AG10803 (cell line): Measurements from ENCODE around the gene MAML3.

ENCODE experiments used
- DNase-seq: peaks from one replicate; pipeline ENCODE4 v3.0.0; 2010; ENCODE audit warnings: low read depth
- H3K4me3 ChIP-seq: 2 replicates; pipeline ENCODE4 v1.5.1; 2011; ENCODE audit warnings: mild to moderate bottlenecking, low read length, control low read depth
- CTCF ChIP-seq: conservative IDR thresholded peaks from 2 replicates; pipeline ENCODE4 v1.5.1; 2011; ENCODE audit warnings: mild to moderate bottlenecking, low read length, control low read depth, inconsistent platforms

Gene MAML3

GRCh38 chr4:140103676-140104075, 50.3 kb downstream of the MAML3 start:
- peak; percentile 77 for DNase-seq
- TF ChIP-seq CTCF, result no peak
- H3K4me3 ChIP-seq, result no peak overlapping the region

DNA sequence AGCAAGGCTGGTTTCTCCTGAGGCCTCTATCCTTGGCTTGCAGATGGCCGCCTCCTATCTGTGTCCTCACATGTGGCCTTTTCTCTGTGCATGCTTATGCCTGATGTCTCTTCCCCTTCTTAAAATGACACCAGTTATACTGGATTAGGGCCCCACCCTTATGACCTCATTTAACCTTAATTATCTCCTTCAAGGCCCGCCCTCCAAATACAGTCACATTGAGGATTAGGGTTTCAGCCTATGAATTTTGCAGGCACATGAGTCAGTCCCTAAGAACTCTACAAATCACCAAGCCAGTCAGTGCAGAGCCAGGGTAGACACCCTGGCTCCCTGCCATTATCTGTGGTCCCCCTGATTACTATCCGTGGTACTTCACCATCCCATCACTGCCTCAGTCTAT, 51.6 kb downstream of the MAML3 start:
- no peak overlapping the region for H3K4me3 ChIP-seq
- no peak for DNase-seq
- no peak for TF ChIP-seq CTCF

DNA sequence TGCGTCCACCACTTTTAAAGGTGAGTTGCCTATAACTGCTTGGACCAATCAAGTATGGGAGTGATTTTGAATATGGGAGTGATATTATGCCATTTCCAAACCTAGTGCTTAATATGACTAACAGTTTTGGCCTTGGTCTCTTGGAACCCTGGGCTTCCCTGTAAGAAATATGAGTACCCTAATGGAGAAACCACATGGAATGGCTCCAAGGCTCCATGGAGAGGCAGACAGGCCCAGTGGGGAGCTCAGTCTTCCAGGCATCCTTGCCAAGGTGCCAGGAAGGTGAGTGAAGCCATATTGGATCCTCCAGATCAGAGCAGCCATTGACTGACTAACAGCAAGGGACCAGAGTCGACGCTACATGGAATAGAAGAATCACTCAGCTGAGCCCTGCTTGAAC, 53.2 kb downstream of the MAML3 start:
- no peak overlapping the region for H3K4me3 ChIP-seq
- DNase-seq, result no peak
- TF ChIP-seq CTCF, result no peak

- H3K4me3 ChIP-seq, result no peak overlapping the region
- no peak for TF ChIP-seq CTCF
- no peak for DNase-seq
Observed at GRCh38 chr4:140099983-140100382, 54.0 kb downstream of the MAML3 start.

GRCh38 chr4:140098455-140099160, 55.4 kb downstream of the MAML3 start:
- peak; percentile 64 for DNase-seq
- peak overlapping the region; percentile 23 for H3K4me3 ChIP-seq

GRCh38 chr4:140097572-140097971, 56.4 kb downstream of the MAML3 start:
- no peak for DNase-seq
- no peak overlapping the region for H3K4me3 ChIP-seq
- no peak for TF ChIP-seq CTCF

More at GRCh38 chr4:140098455-140099160, 55.4 kb downstream of the MAML3 start:
- no peak for TF ChIP-seq CTCF

DNA sequence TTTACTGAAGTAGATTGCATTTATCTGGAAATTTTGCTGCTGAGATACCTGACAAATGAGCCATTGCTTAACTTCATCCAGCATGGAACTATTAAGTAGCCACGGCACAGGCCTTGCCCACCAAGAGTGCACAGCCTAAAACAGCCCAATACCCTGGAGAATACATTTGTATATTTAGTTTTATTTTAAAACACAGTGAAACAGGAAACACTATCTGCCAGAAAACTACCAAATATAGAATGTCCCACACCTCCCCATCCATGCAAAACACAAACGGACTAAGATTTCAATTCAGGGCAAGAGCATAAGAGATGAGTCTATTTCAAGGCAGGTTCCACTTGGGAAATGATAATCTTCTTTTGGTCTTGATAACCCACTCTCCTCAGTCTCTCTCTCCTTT, 57.1 kb downstream of the MAML3 start:
- no peak overlapping the region for H3K4me3 ChIP-seq
- no peak for DNase-seq
- TF ChIP-seq CTCF, result no peak
